ENCODE data around the gene AGT. TPM values are rescaled to one million over a fixed set of nuclear protein-coding genes. Genes with fewer than 3 reads are reported as not detected.

The AGT gene
- total RNA-seq, 1 experiment from 2014 or later, result 0.93 TPM

DNA sequence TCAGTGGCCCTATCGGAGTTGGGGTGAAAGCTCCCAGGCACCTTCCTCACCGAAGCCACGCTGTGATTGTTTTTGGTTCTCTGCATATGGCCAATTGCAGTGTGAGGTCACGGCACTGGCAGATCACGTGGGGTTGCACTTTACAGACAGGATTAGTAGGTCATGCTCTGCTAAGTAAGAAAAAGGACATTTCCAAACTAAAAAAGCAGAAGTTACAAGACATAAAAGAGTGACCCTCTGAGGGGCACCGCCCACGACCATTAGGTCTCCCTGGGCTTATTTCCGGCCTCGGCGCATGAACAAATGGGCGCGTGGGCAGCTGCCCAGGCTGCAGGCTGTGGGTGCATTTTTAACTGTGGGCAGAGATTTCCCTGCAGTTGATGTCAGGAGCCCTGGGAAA is 35.2 kb upstream of the AGT start (continued):
- TF ChIP-seq, protein P1, sequence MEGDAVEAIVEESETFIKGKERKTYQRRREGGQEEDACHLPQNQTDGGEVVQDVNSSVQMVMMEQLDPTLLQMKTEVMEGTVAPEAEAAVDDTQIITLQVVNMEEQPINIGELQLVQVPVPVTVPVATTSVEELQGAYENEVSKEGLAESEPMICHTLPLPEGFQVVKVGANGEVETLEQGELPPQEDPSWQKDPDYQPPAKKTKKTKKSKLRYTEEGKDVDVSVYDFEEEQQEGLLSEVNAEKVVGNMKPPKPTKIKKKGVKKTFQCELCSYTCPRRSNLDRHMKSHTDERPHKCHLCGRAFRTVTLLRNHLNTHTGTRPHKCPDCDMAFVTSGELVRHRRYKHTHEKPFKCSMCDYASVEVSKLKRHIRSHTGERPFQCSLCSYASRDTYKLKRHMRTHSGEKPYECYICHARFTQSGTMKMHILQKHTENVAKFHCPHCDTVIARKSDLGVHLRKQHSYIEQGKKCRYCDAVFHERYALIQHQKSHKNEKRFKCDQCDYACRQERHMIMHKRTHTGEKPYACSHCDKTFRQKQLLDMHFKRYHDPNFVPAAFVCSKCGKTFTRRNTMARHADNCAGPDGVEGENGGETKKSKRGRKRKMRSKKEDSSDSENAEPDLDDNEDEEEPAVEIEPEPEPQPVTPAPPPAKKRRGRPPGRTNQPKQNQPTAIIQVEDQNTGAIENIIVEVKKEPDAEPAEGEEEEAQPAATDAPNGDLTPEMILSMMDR (IDR thresholded peaks at IDR 0.05 in 2 of 3, conservative IDR thresholded peaks at IDR 0.05 in 1 of 3; ENCODE audit: borderline replicate concordance in 1 of 3, insufficient read depth in 1 of 3, low read depth in 2 of 3, low read length in 2 of 3), result no peak
- TF ChIP-seq RAD21 (IDR thresholded peaks at IDR 0.05; ENCODE audit: low read depth) (no peak), ELF1 (IDR thresholded peaks at IDR 0.05; ENCODE audit: borderline replicate concordance, low read depth) (no peak), EZH2 (IDR thresholded peaks at IDR 0.05) (no peak), CBX3 (IDR thresholded peaks at IDR 0.05; ENCODE audit: low read depth) (no peak), SP1 (IDR thresholded peaks at IDR 0.05; ENCODE audit: low read depth) (no peak)
- TF ChIP-seq, protein P2, sequence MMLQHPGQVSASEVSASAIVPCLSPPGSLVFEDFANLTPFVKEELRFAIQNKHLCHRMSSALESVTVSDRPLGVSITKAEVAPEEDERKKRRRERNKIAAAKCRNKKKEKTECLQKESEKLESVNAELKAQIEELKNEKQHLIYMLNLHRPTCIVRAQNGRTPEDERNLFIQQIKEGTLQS (IDR thresholded peaks at IDR 0.05), result no peak

DNA sequence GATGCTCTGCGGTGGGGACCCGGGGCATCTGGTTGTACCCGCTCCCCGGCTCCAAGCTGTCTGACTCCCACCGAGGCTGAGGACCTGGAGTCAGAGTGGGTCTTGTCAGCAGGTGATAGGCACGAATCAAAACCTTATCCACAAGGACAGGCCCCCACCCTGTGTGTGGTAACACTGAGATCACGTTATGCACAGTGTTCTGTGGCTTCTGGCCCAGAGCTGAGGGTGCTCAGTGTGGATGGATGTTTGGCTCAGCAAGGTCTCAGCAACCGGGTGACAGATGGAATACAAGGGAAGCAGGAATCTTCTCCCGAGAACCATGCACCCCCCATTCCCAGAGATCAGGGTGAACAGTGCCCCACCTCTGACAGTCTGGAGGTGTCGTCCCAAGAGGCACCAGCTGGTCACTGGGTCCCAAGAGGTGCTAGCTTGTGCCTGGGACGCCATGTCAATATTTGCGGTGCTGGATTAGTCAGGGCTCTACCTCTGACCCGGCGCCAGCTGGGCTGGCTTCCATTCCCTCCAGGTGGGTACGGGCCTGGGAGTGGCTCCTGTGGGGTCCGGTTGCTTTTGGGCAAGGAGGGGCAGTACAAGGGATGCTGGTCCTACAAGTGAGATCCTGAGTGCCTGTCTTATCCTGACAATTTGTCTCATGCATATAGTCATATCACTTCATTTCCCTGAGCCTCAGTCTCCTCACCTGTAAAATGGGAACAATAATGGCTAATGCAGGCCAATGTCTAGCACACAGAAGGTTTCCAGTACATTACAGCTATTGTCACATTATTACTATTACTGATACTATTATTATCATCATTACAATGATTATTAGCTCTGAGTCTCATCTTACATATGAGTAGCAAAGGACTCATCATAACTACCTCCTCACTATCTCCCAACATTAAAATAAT is 34.2 kb upstream of the AGT start:
- ChIA-PET POLR2A (no interaction called here), RAD21 (ENCODE audit: low non-redundant PET in 1 of 2, low total read pairs in 2 of 2, uncharacterized antibody in 2 of 2, unreplicated experiment in 2 of 2) (no interaction called here), CTCF (no interaction called here)
- no peaks in the 10 kb centered on the region for H3K79me2 ChIP-seq (ENCODE audit: insufficient read depth, low read length)
- 0 out of 4 replicates have a peak, but pooled peaks cover 0 to 4% of the 10 kb centered on the region in 2 experiments for H3K4me1 ChIP-seq (ENCODE audit: control insufficient read depth in 1 of 2, insufficient read depth in 2 of 2, low read length in 2 of 2)
- no peaks in the 10 kb centered on the region for H3K27me3 ChIP-seq (ENCODE audit: insufficient read depth, low read length)
- no peak overlapping the region for H3K27ac ChIP-seq (ENCODE audit: low read depth, low read length)
- ATAC-seq (no peak), DNase-seq (ENCODE audit: low read depth, low spot score) (no peak)
- no peak overlapping the region for H3K9ac ChIP-seq (ENCODE audit: low read length)
- no peak overlapping the region for H2AFZ ChIP-seq (ENCODE audit: low read depth, low read length, poor library complexity, severe bottlenecking)
- no peak overlapping the region for H3K4me3 ChIP-seq (replicated peaks in 1 of 2; ENCODE audit: low read depth in 1 of 2, low read length in 2 of 2)
- no TSS peak for BruUV-seq (replicated peaks)
- TF ChIP-seq SRF (IDR thresholded peaks at IDR 0.05; ENCODE audit: low read depth), result no peak
- intact Hi-C loops (cut with micrococcal nuclease), result no loop called here
- H3K36me3 ChIP-seq (ENCODE audit: control insufficient read depth in 1 of 2, insufficient read depth in 2 of 2, low read length in 2 of 2), result no peaks in the 10 kb centered on the region
- no peaks in the 10 kb centered on the region for H3K9me2 ChIP-seq (ENCODE audit: insufficient read depth)
- no peaks in the 10 kb centered on the region for H3K9me3 ChIP-seq (ENCODE audit: control insufficient read depth in 1 of 2, insufficient read depth in 1 of 2, low read depth in 1 of 2, low read length in 2 of 2)
- no peaks in the 10 kb centered on the region for H4K20me1 ChIP-seq (ENCODE audit: insufficient read depth)
- no peak overlapping the region for H3K4me2 ChIP-seq (ENCODE audit: low read length)
